Mesenchymal stem cell (in vitro differentiated cells and primary cell): ENCODE results near the gene ARMC3.

Source experiments
- DNase-seq: peaks from one replicate; pipeline ENCODE4 v3.0.0-alpha.2; 2013
- H2AFZ ChIP-seq: one replicate; pipeline ENCODE4 v1.6.1; 2013; ENCODE audit warnings: low read depth, mild to moderate bottlenecking, control low read depth, inconsistent platforms, low read length, moderate library complexity
- H2AK5ac ChIP-seq: 2 replicates; pipeline ENCODE4 v1.6.1; 2013; ENCODE audit warnings: low read length, moderate library complexity, mild to moderate bottlenecking, inconsistent platforms; ENCODE audit not compliant: severe bottlenecking
- H2BK120ac ChIP-seq: one replicate; pipeline ENCODE4 v1.6.1; 2013; ENCODE audit warnings: low read depth, mild to moderate bottlenecking, inconsistent platforms, low read length, moderate library complexity
- H2BK12ac ChIP-seq, 2 experiments: one replicate each; pipeline ENCODE4 v1.6.1; 2013; ENCODE audit warnings: inconsistent platforms in 2 of 2, low read length in 2 of 2, mild to moderate bottlenecking in 2 of 2, moderate library complexity in 2 of 2, control low read depth in 1 of 2
- H2BK15ac ChIP-seq: one replicate; pipeline ENCODE4 v1.6.1; 2013; ENCODE audit warnings: mild to moderate bottlenecking, low read depth, inconsistent platforms; ENCODE audit not compliant: poor library complexity, severe bottlenecking
- H2BK5ac ChIP-seq: 2 replicates; pipeline ENCODE4 v1.6.1; 2013; ENCODE audit warnings: low read depth, mild to moderate bottlenecking, low read length, control low read depth, inconsistent platforms; ENCODE audit not compliant: poor library complexity, severe bottlenecking
- H3K14ac ChIP-seq, 2 experiments: one replicate each; pipeline ENCODE4 v1.6.1; 2013; ENCODE audit warnings: inconsistent platforms in 2 of 2, low read length in 2 of 2, control low read depth in 1 of 2, mild to moderate bottlenecking in 1 of 2, moderate library complexity in 1 of 2
- H3K18ac ChIP-seq, 2 experiments: one replicate each; pipeline ENCODE4 v1.6.1; 2013; ENCODE audit warnings: inconsistent platforms in 2 of 2, low read length in 2 of 2, control low read depth in 1 of 2, low read depth in 1 of 2, mild to moderate bottlenecking in 1 of 2
- H3K23ac ChIP-seq, 2 experiments: one replicate each; pipeline ENCODE4 v1.6.1; 2013; ENCODE audit warnings: inconsistent platforms in 2 of 2, low read length in 2 of 2, mild to moderate bottlenecking in 2 of 2, moderate library complexity in 2 of 2, control low read depth in 1 of 2
- H3K27ac ChIP-seq: 2 replicates; pipeline ENCODE4 v1.5.1; 2013; ENCODE audit warnings: mild to moderate bottlenecking, moderate library complexity, low read length, control low read depth, inconsistent platforms; ENCODE audit not compliant: poor library complexity, severe bottlenecking
- H3K27me3 ChIP-seq, 2 experiments: 2 replicates each; pipeline versions ENCODE4 v1.6.1 to v1.7.0; 2013; ENCODE audit warnings: low read length in 2 of 2, mild to moderate bottlenecking in 2 of 2, moderate library complexity in 2 of 2, control low read depth in 1 of 2, inconsistent platforms in 1 of 2; ENCODE audit not compliant: control insufficient read depth in 1 of 2, insufficient read depth in 1 of 2
- H3K36me3 ChIP-seq, 2 experiments: 2 replicates each; pipeline versions ENCODE4 v1.6.1 to v1.7.0; 2013; ENCODE audit warnings: low read length in 2 of 2, control low read depth in 1 of 2, inconsistent platforms in 1 of 2, low read depth in 1 of 2, mild to moderate bottlenecking in 1 of 2; ENCODE audit not compliant: insufficient read depth in 2 of 2, control insufficient read depth in 1 of 2
- H3K4ac ChIP-seq, 2 experiments: one replicate each; pipeline ENCODE4 v1.6.1; 2013; ENCODE audit warnings: inconsistent platforms in 2 of 2, low read length in 2 of 2, mild to moderate bottlenecking in 2 of 2, moderate library complexity in 2 of 2, control low read depth in 1 of 2, low read depth in 1 of 2
- H3K4me1 ChIP-seq: 2 replicates; pipeline ENCODE4 v1.6.1; 2013; ENCODE audit warnings: low read depth, low read length, control low read depth; ENCODE audit not compliant: control insufficient read depth, insufficient read depth
- H3K4me2 ChIP-seq: 2 replicates; pipeline ENCODE4 v1.6.1; 2013; ENCODE audit warnings: low read length, mild to moderate bottlenecking, inconsistent platforms; ENCODE audit not compliant: poor library complexity, severe bottlenecking
- H3K4me3 ChIP-seq, 2 experiments: 2 replicates each; pipeline versions ENCODE4 v1.5.1 to v1.7.0; 2013; ENCODE audit warnings: low read length in 2 of 2, mild to moderate bottlenecking in 2 of 2, control low read depth in 1 of 2, low read depth in 1 of 2; ENCODE audit not compliant: insufficient read depth in 1 of 2
- H3K79me1 ChIP-seq: replicated peaks from 2 replicates; pipeline ENCODE4 v1.6.1; 2013; ENCODE audit warnings: mild to moderate bottlenecking, control low read depth, low read length, inconsistent platforms; ENCODE audit not compliant: poor library complexity, severe bottlenecking
- H3K9ac ChIP-seq: 2 replicates; pipeline ENCODE4 v1.7.0; 2013; ENCODE audit warnings: mild to moderate bottlenecking, low read length, moderate library complexity
- H3K9me3 ChIP-seq: 2 replicates; pipeline ENCODE4 v1.7.0; 2013; ENCODE audit warnings: mild to moderate bottlenecking, low read length; ENCODE audit not compliant: control insufficient read depth
- H4K8ac ChIP-seq: one replicate; pipeline ENCODE4 v1.6.1; 2013; ENCODE audit warnings: inconsistent platforms, mild to moderate bottlenecking, low read length, moderate library complexity
- H4K91ac ChIP-seq: one replicate; pipeline ENCODE4 v1.6.1; 2013; ENCODE audit warnings: mild to moderate bottlenecking, low read length, inconsistent platforms
- WGBS: methylation state at CpG from one replicate; pipeline ENCODE4 v1.1.7; 2013; ENCODE audit warnings: mixed read lengths; 5-methylcytosine and 5-hydroxymethylcytosine counted together

Gene ARMC3

DNA sequence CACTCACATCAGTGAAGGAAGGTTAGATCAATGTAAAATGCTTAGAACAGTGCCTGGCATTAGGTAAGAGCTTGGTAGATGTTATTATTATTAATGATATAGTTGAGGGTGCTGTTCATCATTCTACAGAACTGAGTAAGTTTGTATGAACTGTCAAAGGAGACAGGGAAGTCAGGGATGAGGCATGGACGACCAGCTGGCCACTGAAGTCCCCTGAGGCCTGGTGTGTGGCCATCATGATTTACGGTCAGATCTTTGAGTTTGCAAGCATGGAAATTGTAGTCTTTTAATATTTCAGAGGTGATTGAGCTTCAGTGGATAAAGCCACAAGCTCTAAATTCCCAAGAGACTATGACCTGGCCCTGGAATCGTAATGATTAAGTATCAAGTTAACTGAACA is 6.9 kb downstream of the ARMC3 start:
- H3K36me3 ChIP-seq = no peaks in the 10 kb centered on the region
- no peak overlapping the region for H4K91ac ChIP-seq
- H2AK5ac ChIP-seq = no peak overlapping the region
- DNase-seq = no peak
- H3K18ac ChIP-seq = no peak overlapping the region
- no peak overlapping the region for H3K9ac ChIP-seq
- H3K23ac ChIP-seq = no peak overlapping the region
- no peak overlapping the region for H2BK12ac ChIP-seq
- no peaks in the 10 kb centered on the region for H3K79me1 ChIP-seq
- no peaks in the 10 kb centered on the region for H3K9me3 ChIP-seq
- H3K4ac ChIP-seq = no peak overlapping the region
- no peak overlapping the region for H3K4me2 ChIP-seq
- H3K14ac ChIP-seq = no peak overlapping the region
- H2BK5ac ChIP-seq = no peak overlapping the region
- H3K4me1 ChIP-seq = no peaks in the 10 kb centered on the region
- H2BK15ac ChIP-seq = no peak overlapping the region
- no peak overlapping the region for H3K4me3 ChIP-seq
- H3K27ac ChIP-seq = no peak overlapping the region
- WGBS = 61% methylated on average over 2 of the region's 3 CpGs
- no peak overlapping the region for H2AFZ ChIP-seq
- H4K8ac ChIP-seq = no peak overlapping the region
- no peaks in the 10 kb centered on the region for H3K27me3 ChIP-seq
- H2BK120ac ChIP-seq = no peak overlapping the region

DNA sequence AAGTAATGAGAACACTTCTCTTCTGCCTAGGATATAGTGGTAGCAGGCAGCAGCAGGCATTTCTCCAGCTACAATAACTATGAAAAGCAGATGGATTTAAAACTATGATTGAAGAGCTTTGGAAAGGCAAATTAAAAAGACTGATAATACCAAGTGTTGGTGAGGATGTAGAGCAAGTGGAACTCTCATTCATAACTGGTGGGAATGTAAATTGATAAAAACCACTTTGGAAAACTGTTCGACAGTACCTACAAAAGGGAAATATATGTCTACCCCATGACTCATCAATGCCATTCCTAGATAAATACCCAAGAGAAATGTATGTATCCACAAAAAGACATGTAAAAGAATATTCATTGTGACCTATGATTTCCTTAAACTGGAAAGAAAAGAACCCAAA is 14.6 kb downstream of the ARMC3 start:
- Histone ChIP-seq H3K9ac (no peak overlapping the region), H3K18ac (no peak overlapping the region), H2AK5ac (no peak overlapping the region), H2BK120ac (no peak overlapping the region), H3K4ac (no peak overlapping the region), H3K27me3 (no peaks in the 10 kb centered on the region), H3K36me3 (no peaks in the 10 kb centered on the region), H3K4me1 (no peaks in the 10 kb centered on the region), H3K23ac (no peak overlapping the region), H2BK5ac (no peak overlapping the region), H3K27ac (no peak overlapping the region), H4K8ac (no peak overlapping the region), H3K4me2 (no peak overlapping the region), H2BK15ac (no peak overlapping the region), H3K4me3 (no peak overlapping the region), H2BK12ac (no peak overlapping the region), H3K14ac (no peak overlapping the region), H2AFZ (no peak overlapping the region), H3K9me3 (peaks cover 10% of the 10 kb centered on the region), H3K79me1 (no peaks in the 10 kb centered on the region), H4K91ac (no peak overlapping the region)
- no CpG with 5 or more reads among the region's 1 CpG for WGBS
- no peak for DNase-seq

DNA sequence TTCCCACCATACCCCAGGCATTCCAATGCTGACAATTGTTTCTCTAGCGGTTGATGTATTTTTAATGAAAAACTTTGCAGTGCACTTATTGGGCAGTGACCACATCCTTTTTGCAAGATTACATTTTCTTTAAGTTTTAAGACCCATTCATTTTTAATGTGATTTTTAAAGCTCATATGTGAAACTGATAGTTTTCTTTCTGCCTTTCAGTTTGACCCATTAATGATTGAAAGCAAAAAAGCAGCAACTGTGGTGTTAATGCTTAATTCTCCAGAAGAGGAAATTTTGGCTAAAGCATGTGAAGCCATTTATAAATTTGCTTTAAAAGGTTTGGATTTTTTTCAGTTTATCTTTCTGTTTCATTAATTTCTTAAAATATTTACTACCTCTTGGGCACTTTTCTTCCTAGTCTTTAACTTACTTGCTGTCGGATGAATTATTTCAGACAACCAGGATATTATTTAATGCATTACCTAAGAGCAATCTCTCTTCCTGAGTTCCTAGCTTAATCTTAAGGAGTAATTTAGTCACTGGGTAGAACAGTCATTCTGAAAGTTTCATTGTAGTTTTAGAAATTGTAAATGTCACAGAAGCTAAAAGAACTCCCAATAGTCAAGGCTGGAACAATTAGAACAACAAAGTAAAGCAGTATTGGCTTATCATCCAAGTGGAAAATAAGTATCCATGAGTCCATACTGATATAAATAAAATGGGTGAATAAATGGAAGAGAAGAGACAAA is 18.3 kb downstream of the ARMC3 start:
- H2AFZ ChIP-seq = no peak overlapping the region
- H3K23ac ChIP-seq = no peak overlapping the region
- no peak overlapping the region for H3K9ac ChIP-seq
- H2AK5ac ChIP-seq = no peak overlapping the region
- no peaks in the 10 kb centered on the region for H3K79me1 ChIP-seq
- no peak overlapping the region for H3K4me2 ChIP-seq
- H3K36me3 ChIP-seq = no peaks in the 10 kb centered on the region
- H4K91ac ChIP-seq = no peak overlapping the region
- no peak overlapping the region for H2BK15ac ChIP-seq
- no peak overlapping the region for H2BK12ac ChIP-seq
- H3K14ac ChIP-seq = no peak overlapping the region
- no peaks in the 10 kb centered on the region for H3K27me3 ChIP-seq
- DNase-seq = no peak
- H2BK120ac ChIP-seq = no peak overlapping the region
- H3K4ac ChIP-seq = no peak overlapping the region
- H3K9me3 ChIP-seq = peaks cover 25% of the 10 kb centered on the region
- H3K27ac ChIP-seq = no peak overlapping the region
- no peak overlapping the region for H3K4me3 ChIP-seq
- WGBS = 100% methylated on average over 1 of the region's 2 CpGs
- H2BK5ac ChIP-seq = no peak overlapping the region
- no peak overlapping the region for H3K18ac ChIP-seq
- no peaks in the 10 kb centered on the region for H3K4me1 ChIP-seq
- no peak overlapping the region for H4K8ac ChIP-seq

DNA sequence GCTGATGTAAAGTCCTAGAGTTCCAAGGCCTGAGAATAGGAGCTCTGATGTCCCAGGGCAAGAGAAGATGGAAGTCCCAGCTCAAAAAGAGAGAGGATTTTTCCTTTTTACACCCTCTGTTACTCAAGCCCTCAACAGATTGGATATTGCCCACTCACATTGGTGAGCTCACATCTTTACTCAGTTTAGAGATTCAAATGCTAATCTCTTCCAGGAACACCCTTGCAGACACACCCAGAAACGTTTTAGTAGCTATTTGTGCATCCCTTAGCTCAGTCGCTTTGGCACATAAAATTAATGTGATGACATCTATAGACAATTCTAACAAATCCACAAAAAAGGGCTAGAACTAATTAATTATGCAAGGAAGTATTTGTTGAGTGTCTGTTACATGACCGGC is 27.1 kb downstream of the ARMC3 start:
- WGBS = 67% methylated on average over 2 of the region's 3 CpGs
- no peaks in the 10 kb centered on the region for H3K4me1 ChIP-seq
- H3K27me3 ChIP-seq = no peaks in the 10 kb centered on the region
- H4K91ac ChIP-seq = no peak overlapping the region
- no peak overlapping the region for H3K4me3 ChIP-seq
- H3K27ac ChIP-seq = no peak overlapping the region
- H3K9ac ChIP-seq = no peak overlapping the region
- H2BK5ac ChIP-seq = no peak overlapping the region
- H3K36me3 ChIP-seq = no peaks in the 10 kb centered on the region
- no peak overlapping the region for H4K8ac ChIP-seq
- no peak for DNase-seq
- H2AK5ac ChIP-seq = no peak overlapping the region
- no peak overlapping the region for H3K4me2 ChIP-seq
- H2BK15ac ChIP-seq = no peak overlapping the region
- no peak overlapping the region for H3K14ac ChIP-seq
- no peak overlapping the region for H3K18ac ChIP-seq
- no peak overlapping the region for H2BK120ac ChIP-seq
- no peak overlapping the region for H3K4ac ChIP-seq
- peaks cover 10% of the 10 kb centered on the region for H3K9me3 ChIP-seq
- no peaks in the 10 kb centered on the region for H3K79me1 ChIP-seq
- H2AFZ ChIP-seq = no peak overlapping the region
- H3K23ac ChIP-seq = no peak overlapping the region
- H2BK12ac ChIP-seq = no peak overlapping the region
